ENCODE measurements around the gene ELMO1.

GRCh38 chr7:36923943-36924436 lies 524.7 kb downstream of the ELMO1 start:
- TF ChIP-seq, protein P1, sequence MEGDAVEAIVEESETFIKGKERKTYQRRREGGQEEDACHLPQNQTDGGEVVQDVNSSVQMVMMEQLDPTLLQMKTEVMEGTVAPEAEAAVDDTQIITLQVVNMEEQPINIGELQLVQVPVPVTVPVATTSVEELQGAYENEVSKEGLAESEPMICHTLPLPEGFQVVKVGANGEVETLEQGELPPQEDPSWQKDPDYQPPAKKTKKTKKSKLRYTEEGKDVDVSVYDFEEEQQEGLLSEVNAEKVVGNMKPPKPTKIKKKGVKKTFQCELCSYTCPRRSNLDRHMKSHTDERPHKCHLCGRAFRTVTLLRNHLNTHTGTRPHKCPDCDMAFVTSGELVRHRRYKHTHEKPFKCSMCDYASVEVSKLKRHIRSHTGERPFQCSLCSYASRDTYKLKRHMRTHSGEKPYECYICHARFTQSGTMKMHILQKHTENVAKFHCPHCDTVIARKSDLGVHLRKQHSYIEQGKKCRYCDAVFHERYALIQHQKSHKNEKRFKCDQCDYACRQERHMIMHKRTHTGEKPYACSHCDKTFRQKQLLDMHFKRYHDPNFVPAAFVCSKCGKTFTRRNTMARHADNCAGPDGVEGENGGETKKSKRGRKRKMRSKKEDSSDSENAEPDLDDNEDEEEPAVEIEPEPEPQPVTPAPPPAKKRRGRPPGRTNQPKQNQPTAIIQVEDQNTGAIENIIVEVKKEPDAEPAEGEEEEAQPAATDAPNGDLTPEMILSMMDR (IDR thresholded peaks at IDR 0.05) = no peak
- no peak for TF ChIP-seq POLR2AphosphoS5 (IDR thresholded peaks at IDR 0.05)
